ENCODE data around the gene SMOC1.

The SMOC1 gene, protein sequence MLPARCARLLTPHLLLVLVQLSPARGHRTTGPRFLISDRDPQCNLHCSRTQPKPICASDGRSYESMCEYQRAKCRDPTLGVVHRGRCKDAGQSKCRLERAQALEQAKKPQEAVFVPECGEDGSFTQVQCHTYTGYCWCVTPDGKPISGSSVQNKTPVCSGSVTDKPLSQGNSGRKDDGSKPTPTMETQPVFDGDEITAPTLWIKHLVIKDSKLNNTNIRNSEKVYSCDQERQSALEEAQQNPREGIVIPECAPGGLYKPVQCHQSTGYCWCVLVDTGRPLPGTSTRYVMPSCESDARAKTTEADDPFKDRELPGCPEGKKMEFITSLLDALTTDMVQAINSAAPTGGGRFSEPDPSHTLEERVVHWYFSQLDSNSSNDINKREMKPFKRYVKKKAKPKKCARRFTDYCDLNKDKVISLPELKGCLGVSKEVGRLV

DNA sequence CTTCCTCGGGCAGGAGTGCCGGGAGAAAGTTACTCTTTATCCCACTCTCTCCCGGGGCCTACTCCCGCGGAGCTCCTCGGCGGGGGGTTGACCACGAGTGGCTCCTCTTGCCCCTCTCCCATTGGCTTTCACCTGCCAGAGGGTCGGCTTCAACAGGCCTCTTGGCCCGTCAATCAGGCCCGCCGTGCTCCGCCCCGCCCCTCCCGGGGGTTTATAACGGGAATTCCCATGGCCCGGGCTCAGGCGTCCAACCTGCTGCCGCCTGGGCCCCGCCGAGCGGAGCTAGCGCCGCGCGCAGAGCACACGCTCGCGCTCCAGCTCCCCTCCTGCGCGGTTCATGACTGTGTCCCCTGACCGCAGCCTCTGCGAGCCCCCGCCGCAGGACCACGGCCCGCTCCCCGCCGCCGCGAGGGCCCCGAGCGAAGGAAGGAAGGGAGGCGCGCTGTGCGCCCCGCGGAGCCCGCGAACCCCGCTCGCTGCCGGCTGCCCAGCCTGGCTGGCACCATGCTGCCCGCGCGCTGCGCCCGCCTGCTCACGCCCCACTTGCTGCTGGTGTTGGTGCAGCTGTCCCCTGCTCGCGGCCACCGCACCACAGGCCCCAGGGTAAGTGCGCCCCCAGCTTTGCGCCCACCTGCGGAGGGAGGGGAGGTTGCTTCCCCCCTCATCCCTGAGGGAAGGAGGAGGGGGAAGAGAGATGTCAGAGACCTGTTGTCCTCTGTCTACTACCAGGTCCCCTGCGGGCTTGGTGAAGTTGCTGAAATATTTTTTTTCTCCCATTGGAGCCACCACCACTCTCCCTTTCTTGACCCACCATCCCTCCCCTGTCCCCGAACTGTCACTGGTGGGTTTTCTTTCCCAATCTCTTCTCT is at the start of gene SMOC1:
Gene SMOC1 (plus strand): TSS at position 242 of the 869 bp plus-strand sequence. CDS start 263 bp downstream, at position 505.
- no peak for DNase-seq

DNA sequence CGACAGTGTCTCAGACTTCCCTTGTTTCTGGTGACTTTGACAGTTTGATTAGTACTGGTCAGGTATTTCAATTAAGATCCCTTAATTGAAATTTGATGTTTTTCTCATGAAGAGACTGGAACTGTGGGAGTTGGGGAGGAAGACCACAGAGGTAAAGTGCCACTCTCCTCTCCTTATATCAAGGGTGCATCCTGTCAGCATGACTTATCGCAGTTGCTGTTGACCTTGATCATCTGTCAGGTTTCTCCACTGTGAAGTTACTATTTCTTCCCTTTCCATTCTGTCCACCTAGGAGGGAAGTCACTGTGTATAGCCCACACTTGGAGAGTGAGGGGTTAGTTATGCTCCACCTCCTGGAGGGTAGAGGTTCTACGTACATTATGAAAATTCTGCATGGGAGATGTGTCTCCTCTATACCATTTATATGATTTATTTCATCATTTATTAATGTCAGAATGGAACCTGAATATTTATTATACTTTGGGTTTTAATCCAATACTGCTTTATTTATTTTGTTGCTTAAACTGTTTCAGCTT is 40.3 kb upstream of the SMOC1 start:
- DNase-seq, result no peak

DNA sequence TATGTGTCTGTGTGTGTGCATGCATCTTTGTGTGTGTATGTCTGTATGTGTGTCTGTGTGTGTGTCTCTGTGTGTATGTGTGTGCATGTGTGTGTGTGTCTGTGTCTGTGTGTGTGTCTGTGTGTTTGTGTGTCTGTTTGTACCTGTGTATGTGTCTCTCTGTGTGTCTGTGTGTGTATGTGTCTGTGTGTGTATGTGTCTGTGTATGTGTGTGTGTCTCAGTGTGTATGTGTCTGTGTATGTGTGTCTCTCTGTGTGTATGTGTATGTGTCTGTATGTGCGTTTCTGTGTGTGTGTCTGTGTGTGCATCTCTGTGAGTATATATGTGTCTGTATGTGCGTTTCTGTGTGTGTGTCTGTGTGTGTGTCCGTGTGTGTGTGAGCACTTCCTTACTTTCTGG is 39.6 kb upstream of the SMOC1 start:
- DNase-seq, result no peak

DNA sequence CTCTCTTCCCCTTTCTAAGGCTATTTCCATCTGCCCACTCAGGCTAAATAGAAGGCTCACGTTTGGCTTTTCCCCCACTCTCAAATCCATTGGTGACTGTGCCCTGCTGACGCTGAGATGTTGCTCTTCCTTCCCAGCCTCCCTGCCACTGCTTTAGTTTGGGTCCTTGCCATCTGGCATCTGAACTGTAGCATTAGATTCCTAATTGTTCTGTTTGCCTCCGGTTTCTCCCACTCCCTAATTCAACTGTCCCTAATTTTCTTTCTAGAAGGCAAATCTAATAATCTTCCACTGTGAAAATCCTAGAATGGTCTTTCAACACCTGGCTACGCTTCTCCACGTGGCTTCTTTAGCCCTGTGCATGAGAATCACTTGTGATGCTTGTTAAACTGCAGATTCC is 37.6 kb upstream of the SMOC1 start:
- no peak for DNase-seq

DNA sequence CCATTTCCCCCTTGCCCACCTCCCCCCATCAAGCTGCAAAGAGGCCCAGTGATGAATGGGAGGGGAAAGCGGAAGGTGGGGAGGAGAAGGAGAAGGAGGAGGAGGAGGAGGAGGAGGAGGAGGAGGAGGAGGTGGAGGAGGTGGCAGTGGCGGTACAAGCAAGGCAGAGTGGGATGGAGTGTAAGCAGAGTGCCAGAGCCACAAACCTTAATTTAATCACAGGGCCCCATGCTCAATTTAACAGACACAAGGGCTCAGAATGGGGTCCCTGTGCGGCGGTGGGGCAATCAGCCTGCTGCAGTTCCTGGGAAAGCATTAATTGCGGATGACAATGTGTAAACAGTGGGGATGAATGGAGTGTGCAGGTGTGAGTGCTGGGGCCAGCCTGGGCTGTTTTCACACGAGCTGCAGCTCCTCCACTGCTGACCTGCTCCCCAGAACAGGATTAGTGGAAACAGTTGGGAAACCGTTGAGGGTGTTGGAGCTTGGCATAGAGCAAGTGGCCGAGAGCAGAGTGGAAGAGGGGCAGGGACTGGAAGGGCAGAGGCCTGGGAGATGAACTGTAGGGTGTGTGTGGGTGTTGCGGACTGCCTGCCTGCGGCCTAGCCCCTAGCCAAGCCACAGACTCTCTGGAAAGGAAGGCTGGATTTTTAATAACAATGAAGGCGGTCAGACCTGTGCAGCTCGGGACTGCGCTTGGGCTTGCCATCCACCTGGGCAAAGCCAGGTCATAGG is 36.4 kb upstream of the SMOC1 start:
- DNase-seq, result no peak

GRCh38 chr14:69844171-69844570 is 35.0 kb upstream of the SMOC1 start:
- DNase-seq, result no peak

DNA sequence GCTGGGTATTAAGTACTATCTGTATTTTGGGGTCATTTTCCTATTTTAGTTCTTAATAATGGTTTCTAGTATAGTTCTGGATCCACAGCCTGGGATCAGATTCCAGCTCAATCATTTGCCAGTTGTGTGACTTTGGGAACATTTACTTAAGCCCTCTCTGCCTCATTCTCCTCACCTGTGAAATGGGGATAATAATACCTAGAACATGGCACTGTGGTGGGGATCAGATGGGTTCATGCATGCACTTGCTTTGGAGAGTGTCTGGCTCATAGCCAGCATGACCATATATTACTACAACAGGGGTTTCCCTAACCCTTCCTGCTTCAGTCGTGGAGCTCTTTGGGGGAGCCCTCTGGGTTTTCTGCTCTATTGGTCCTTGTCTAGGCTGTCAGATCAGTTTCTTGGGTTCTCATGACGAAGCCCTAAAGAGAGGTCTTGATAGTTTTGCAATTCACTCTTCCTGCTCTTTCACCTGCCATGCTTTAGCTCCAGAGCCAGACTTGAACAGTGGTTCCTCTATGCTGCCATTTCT is 34.1 kb upstream of the SMOC1 start:
- DNase-seq, result no peak

- no peak for DNase-seq
Observed at GRCh38 chr14:69845787-69846186, 33.4 kb upstream of the SMOC1 start.

DNA sequence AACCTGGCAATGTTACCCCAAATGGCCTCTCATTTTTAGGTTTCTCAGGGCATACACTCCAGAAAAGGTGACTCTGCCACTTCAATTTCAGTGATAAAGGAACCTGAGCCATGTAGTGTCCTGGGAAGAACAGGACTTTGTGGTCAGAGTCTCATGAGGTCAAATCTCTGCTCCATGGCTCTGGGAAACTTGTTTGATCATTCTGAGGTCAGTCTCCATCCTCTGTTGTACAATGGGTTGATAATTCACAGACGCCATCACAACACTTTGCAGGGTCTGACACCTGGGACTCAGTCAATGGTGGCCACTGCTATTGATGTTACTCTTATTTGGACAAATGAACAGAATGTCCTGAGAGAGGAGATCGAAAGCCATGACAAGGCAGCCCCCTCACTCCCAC is 31.1 kb upstream of the SMOC1 start:
- no peak for DNase-seq

- no peak for DNase-seq
Observed at GRCh38 chr14:69848903-69849391, 30.3 kb upstream of the SMOC1 start.

DNA sequence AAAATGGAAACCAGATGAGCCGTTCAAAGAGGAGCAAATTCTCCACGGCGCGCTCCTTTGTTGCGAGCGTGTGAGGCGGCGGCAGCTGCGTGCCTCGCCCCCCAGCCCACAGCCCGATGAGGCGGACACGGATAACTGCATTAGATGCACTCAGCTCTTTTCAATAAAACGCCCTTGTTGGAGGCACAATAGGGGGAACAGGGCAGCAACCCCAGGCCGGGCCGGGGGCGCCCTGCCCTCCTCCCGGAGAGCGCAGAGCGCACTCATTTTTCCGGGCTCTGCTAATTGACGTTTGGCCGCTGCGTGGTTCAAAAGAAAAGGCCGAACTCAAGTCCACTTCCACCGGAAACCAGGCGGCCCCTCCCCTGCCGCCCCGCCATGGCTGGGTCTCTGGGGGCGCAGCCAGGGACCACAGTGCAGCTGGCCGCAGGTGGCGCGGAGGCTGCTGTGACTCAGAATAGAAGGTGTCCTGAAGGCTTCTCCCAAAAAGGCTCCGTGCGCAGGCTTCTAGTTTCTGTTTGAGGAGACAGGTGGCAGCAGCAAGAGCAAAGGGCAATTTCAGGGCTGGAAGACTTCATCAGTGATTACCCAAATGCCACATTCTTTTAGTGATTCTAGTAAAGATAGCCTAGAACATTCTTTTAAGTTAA is 29.0 kb upstream of the SMOC1 start:
- DNase-seq, result no peak

DNA sequence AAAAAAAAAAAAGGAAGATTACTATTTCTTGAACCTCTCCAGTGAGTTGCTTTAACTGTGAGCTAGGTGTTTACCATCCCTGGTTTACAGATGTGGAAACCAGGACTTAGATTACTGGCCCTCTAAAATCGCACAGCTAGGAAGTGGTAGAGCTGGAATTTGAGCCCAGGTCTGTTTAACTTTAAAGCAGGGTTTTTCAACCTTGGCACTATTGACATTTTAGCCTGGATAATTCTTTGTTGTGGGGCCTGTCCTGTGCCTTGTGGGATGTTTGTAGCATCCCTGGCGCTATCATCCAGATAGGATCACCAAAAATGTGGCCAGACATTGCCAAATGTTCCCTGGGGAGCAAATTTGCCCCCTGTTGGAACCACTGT is 28.5 kb upstream of the SMOC1 start:
- DNase-seq, result no peak

- DNase-seq, result no peak
Observed at GRCh38 chr14:69852531-69853321, 26.5 kb upstream of the SMOC1 start.

- DNase-seq, result no peak
Observed at GRCh38 chr14:69853774-69854173, 25.4 kb upstream of the SMOC1 start.

GRCh38 chr14:69854598-69854997 is 24.6 kb upstream of the SMOC1 start:
- no peak for DNase-seq

- DNase-seq, result no peak
Observed at GRCh38 chr14:69855180-69855832, 23.9 kb upstream of the SMOC1 start.

DNA sequence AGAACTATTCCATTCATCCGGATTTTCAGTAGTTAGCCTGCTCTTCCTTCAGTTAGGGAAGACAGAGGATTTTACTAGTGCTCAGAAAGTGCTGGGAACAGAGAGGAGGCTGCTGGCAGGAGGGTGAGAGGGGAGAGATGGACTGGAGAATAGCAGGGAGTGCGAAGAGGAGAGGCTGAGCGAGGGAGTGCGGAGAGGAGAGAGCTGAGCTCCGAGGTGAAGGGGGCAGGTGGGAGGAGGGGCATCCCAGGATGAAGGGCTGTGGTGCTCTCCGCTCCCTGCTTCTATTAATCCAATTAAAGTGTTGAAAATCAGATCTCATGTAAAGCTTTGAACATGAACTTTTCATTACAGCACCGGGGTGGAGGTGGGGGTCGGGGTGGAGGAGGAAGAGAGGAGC is 20.4 kb upstream of the SMOC1 start:
- no peak for DNase-seq

GRCh38 chr14:69859591-69859990 is 19.6 kb upstream of the SMOC1 start:
- DNase-seq, result no peak

- DNase-seq, result no peak
Observed at GRCh38 chr14:69860221-69860620, 19.0 kb upstream of the SMOC1 start.

- no peak for DNase-seq
Observed at GRCh38 chr14:69861025-69861569, 18.1 kb upstream of the SMOC1 start.

Measured in CD4-positive, alpha-beta T cell treated with Interleukin-4 for 4 hours (primary cell).